AG09319 (cell line): ENCODE results near the gene PCDHA1.

Experiments
- DNase-seq: peaks from one replicate; pipeline ENCODE4 v3.0.0-alpha.2; 2010; ENCODE audit warnings: low read depth; ENCODE audit errors: extremely low read depth
- CTCF ChIP-seq: IDR thresholded peaks from 2 replicates; pipeline ENCODE4 v1.5.1; 2011; ENCODE audit warnings: low read depth, mild to moderate bottlenecking, inconsistent platforms, low read length, moderate library complexity

Gene PCDHA1

GRCh38 chr5:140877262-140877581 lies 91.3 kb downstream of the PCDHA1 start:
- no peak for DNase-seq
- no peak for TF ChIP-seq CTCF

- TF ChIP-seq CTCF: no peak
- no peak for DNase-seq
Measured at GRCh38 chr5:140881889-140882590, 96.1 kb downstream of the PCDHA1 start, which contains the start of gene PCDHA13. PCDHA13 (plus strand) TSS chr5:140882124; CDS start chr5:140882269, 145 bp downstream.

GRCh38 chr5:140882591-140882899 lies 96.6 kb downstream of the PCDHA1 start:
- no peak for DNase-seq
- no peak for TF ChIP-seq CTCF

DNA sequence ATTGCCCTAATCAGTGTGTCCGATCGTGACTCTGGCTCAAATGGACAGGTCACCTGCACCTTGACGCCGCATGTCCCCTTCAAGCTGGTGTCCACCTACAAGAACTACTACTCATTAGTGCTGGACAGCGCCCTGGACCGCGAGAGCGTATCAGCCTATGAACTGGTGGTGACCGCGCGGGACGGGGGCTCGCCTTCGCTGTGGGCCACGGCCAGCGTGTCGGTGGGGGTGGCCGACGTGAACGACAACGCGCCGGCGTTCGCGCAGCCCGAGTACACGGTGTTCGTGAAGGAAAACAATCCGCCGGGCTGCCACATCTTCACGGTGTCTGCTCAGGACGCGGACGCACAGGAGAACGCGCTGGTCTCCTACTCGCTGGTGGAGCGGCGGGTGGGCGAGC lies 97.4 kb downstream of the PCDHA1 start:
- TF ChIP-seq CTCF: no peak
- DNase-seq: no peak

- no peak for TF ChIP-seq CTCF
- no peak for DNase-seq
Measured at GRCh38 chr5:140883927-140884697, 98.2 kb downstream of the PCDHA1 start.

- no peak for DNase-seq
- no peak for TF ChIP-seq CTCF
Measured at GRCh38 chr5:140916325-140916724, 130.4 kb downstream of the PCDHA1 start.

GRCh38 chr5:140923601-140924000 lies 137.7 kb downstream of the PCDHA1 start:
- DNase-seq: no peak
- no peak for TF ChIP-seq CTCF
